Liver (tissue), 9 donors: ENCODE measurements around the gene HHLA2. TPM values are rescaled to one million over a fixed set of nuclear protein-coding genes. Genes with fewer than 3 reads are reported as not detected.

Source experiments
- DNase-seq: peaks from one replicate; pipeline ENCODE4 v3.0.0-alpha.2; 2017; ENCODE audit warnings: low spot score
- H3K27ac ChIP-seq, 2 donors: one replicate each; pipeline ENCODE4 v1.7.0; 2013; ENCODE audit warnings: inconsistent platforms in 2 of 2, low read length in 2 of 2, control low read depth in 1 of 2, low read depth in 1 of 2, mild to moderate bottlenecking in 1 of 2
- H3K27me3 ChIP-seq, 4 donors: one replicate each; pipeline versions ENCODE4 v1.6.1 to v1.7.0; 2013; ENCODE audit warnings: low read length in 3 of 4, inconsistent platforms in 1 of 4, mild to moderate bottlenecking in 1 of 4, moderate library complexity in 1 of 4; ENCODE audit not compliant: control insufficient read depth in 4 of 4, insufficient read depth in 4 of 4
- H3K36me3 ChIP-seq, 4 donors: one replicate each; pipeline versions ENCODE4 v1.6.1 to v1.7.0; 2013; ENCODE audit warnings: low read length in 3 of 4, mild to moderate bottlenecking in 3 of 4, low read depth in 1 of 4, moderate library complexity in 1 of 4; ENCODE audit not compliant: control insufficient read depth in 4 of 4, insufficient read depth in 3 of 4
- H3K4me1 ChIP-seq, 4 donors: one replicate each; pipeline versions ENCODE4 v1.6.1 to v1.7.0; 2013; ENCODE audit warnings: low read length in 3 of 4, mild to moderate bottlenecking in 3 of 4, moderate library complexity in 1 of 4; ENCODE audit not compliant: control insufficient read depth in 4 of 4, insufficient read depth in 4 of 4
- H3K4me3 ChIP-seq, 3 donors: one replicate each; pipeline versions ENCODE4 v1.6.1 to v1.7.0; 2013; ENCODE audit warnings: low read length in 3 of 3, control low read depth in 1 of 3, low read depth in 1 of 3, mild to moderate bottlenecking in 1 of 3
- H3K9ac ChIP-seq, 2 donors: one replicate each; pipeline ENCODE4 v1.7.0; 2013; ENCODE audit warnings: low read length in 2 of 2, mild to moderate bottlenecking in 2 of 2, moderate library complexity in 2 of 2, control low read depth in 1 of 2, low read depth in 1 of 2
- H3K9me3 ChIP-seq, 4 donors: one replicate each; pipeline versions ENCODE4 v1.6.1 to v1.7.0; 2013; ENCODE audit warnings: low read length in 3 of 4; ENCODE audit not compliant: control insufficient read depth in 4 of 4
- EGR1 ChIP-seq, 2 donors: IDR thresholded peaks; 2 replicates each; pipeline ENCODE4 v1.6.1; 2016 to 2018; ENCODE audit warnings: antibody characterized with exemption in 2 of 2, low read depth in 2 of 2
- FOXA1 ChIP-seq: IDR thresholded peaks from 2 replicates; pipeline ENCODE4 v1.6.1; 2016; ENCODE audit warnings: antibody characterized with exemption
- FOXA2 ChIP-seq: IDR thresholded peaks from 2 replicates; pipeline ENCODE4 v1.6.1; 2016; ENCODE audit warnings: antibody characterized with exemption
- HNF4A ChIP-seq, 2 donors: conservative IDR thresholded peaks; 2 replicates each; pipeline ENCODE4 v1.6.1; 2016; ENCODE audit warnings: antibody characterized with exemption in 2 of 2, mild to moderate bottlenecking in 2 of 2
- HNF4G ChIP-seq: IDR thresholded peaks from 2 replicates; pipeline ENCODE4 v1.6.1; 2016; ENCODE audit warnings: antibody characterized with exemption
- JUND ChIP-seq, 2 donors: IDR thresholded peaks; 2 replicates each; pipeline ENCODE4 v1.6.1; 2016; ENCODE audit warnings: antibody characterized with exemption in 2 of 2
- MAX ChIP-seq: IDR thresholded peaks from 2 replicates; pipeline ENCODE4 v1.6.1; 2016; ENCODE audit warnings: antibody characterized with exemption
- RAD21 ChIP-seq, 2 donors: IDR thresholded peaks; 2 replicates each; pipeline ENCODE4 v1.6.1; 2016; ENCODE audit warnings: antibody characterized with exemption in 2 of 2, mild to moderate bottlenecking in 2 of 2
- REST ChIP-seq: IDR thresholded peaks from 2 replicates; pipeline ENCODE4 v1.6.1; 2016; ENCODE audit warnings: antibody characterized with exemption, mild to moderate bottlenecking
- SP1 ChIP-seq: IDR thresholded peaks from 2 replicates; pipeline ENCODE4 v1.6.1; 2018; ENCODE audit warnings: antibody characterized with exemption, mild to moderate bottlenecking
- TAF1 ChIP-seq: conservative IDR thresholded peaks from 2 replicates; pipeline ENCODE4 v1.6.1; 2016; ENCODE audit warnings: antibody characterized with exemption, mild to moderate bottlenecking
- YY1 ChIP-seq: IDR thresholded peaks from 2 replicates; pipeline ENCODE4 v1.6.1; 2016; ENCODE audit warnings: antibody characterized with exemption, mild to moderate bottlenecking
- WGBS: extraction: QIAGEN DNeasy Blood & Tissue Kit; methylation state at CpG from one replicate; pipeline ENCODE4 v1.1.7; 2013; 5-methylcytosine and 5-hydroxymethylcytosine counted together
- polyA plus RNA-seq, 2 donors: library from polyadenylated mRNA; stranded (reverse) in 1 of 2; unstranded in 1 of 2; fragments of 200-250 nt in 1 of 2; fragments of >200 nt in 1 of 2; fragmentation: Nextera tagmentation in 1 of 2; extraction: Ambion mirVana in 1 of 2; gene quantifications; one replicate each; pipeline versions ENCODE4 v1.2.1 to v1.2.3, GENCODE V29; 2013 to 2015
- total RNA-seq, 2 donors: library from RNA; depleted of rRNA; stranded (reverse); fragments of >200 nt; gene quantifications; one replicate each; pipeline ENCODE4 v1.2.3, GENCODE V29; 2014
- TF ChIP-seq, protein P1 (sequence below): IDR thresholded peaks from 2 replicates; pipeline ENCODE4 v1.6.1; 2016; ENCODE audit warnings: antibody characterized with exemption
- TF ChIP-seq, protein P2 (sequence below): fragments of 150-350 bp; IDR thresholded peaks from 2 replicates; pipeline ENCODE4 v1.5.1; 2017; ENCODE audit warnings: improper control_type of control experiment, low read depth, low read length; ENCODE audit not compliant: missing input control
- donor health status: healthy.
- donor health status: healthy.
- donor health status: healthy.
- donor health status: healthy.
- donor health status: healthy.

The HHLA2 gene
- total and polyA plus RNA-seq, 4 donors = 0.07 to 0.14 TPM; not detected in 2

DNA sequence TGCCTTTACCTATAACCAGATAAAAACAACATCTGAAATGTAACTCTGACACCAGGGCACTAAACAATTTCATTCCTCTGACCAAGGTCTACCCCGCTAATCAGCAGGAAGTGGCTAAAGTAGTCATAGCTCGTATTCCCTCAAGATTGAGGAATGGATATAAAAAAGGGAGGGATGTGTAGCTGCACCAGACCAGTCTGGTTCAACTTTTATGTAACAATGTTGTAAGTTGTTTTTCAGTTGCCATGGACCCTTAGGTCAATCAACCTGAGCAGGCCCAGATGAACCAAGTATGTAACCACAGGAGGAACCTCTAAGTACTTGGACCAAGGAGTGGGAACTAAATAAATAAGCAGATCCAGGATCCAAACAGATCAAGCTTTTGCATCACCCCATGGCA lies 45.7 kb upstream of the HHLA2 start:
- H3K4me1 ChIP-seq = no peaks in the 10 kb centered on the region
- no peak overlapping the region for H3K9ac ChIP-seq
- H3K9me3 ChIP-seq = no peaks in the 10 kb centered on the region
- H3K27me3 ChIP-seq = no peaks in the 10 kb centered on the region
- WGBS = 90% methylated on average over 2 of the region's 2 CpGs
- no peak overlapping the region for H3K4me3 ChIP-seq
- H3K36me3 ChIP-seq = no peaks in the 10 kb centered on the region
- DNase-seq = no peak
- TF ChIP-seq TAF1 = no peak
- no peak for TF ChIP-seq REST
- TF ChIP-seq RAD21 (IDR thresholded peaks at IDR 0.05) = no peak
- TF ChIP-seq JUND (IDR thresholded peaks at IDR 0.05) = no peak
- TF ChIP-seq, protein P1, sequence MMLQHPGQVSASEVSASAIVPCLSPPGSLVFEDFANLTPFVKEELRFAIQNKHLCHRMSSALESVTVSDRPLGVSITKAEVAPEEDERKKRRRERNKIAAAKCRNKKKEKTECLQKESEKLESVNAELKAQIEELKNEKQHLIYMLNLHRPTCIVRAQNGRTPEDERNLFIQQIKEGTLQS = no peak
- no peak for TF ChIP-seq SP1
- no peak for TF ChIP-seq YY1
- TF ChIP-seq FOXA1 = no peak
- TF ChIP-seq EGR1 (IDR thresholded peaks at IDR 0.05; ENCODE audit: low read depth in 2 of 2) = no peak
- no peak for TF ChIP-seq HNF4A (conservative IDR thresholded peaks at IDR 0.05)
- no peak for TF ChIP-seq HNF4G
- no peak overlapping the region for H3K27ac ChIP-seq

DNA sequence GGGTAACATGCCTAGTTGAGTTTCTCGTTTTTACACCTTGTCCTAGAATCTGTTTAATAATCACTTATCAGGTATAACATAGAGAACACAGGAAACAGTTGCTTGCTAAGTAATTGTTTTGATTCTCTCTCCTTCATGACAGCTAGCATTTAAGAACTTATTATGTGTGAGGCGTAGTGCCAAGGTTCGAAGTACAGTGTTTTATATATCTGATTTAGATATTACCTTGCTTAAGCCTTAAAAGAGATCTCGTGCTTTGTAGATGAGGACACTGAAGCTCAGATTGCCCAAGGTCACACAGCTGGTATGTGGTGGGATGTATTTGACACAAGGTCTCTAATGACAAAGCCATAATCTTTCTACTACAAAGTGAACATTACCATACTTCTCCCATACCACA lies 45.1 kb upstream of the HHLA2 start:
- no peak overlapping the region for H3K27ac ChIP-seq
- WGBS = 82% methylated on average over 4 of the region's 4 CpGs
- TF ChIP-seq FOXA2 = no peak
- H3K9ac ChIP-seq = no peak overlapping the region
- no peak for DNase-seq
- H3K27me3 ChIP-seq = no peaks in the 10 kb centered on the region
- H3K36me3 ChIP-seq = no peaks in the 10 kb centered on the region
- H3K4me3 ChIP-seq = no peak overlapping the region
- H3K4me1 ChIP-seq = no peaks in the 10 kb centered on the region
- H3K9me3 ChIP-seq = no peaks in the 10 kb centered on the region

GRCh38 chr3:108251844-108252243 lies 44.5 kb upstream of the HHLA2 start:
- H3K27me3 ChIP-seq = no peaks in the 10 kb centered on the region
- no peaks in the 10 kb centered on the region for H3K36me3 ChIP-seq
- H3K4me3 ChIP-seq = no peak overlapping the region
- TF ChIP-seq RAD21 (IDR thresholded peaks at IDR 0.05) (no peak), YY1 (no peak), HNF4A (conservative IDR thresholded peaks at IDR 0.05) (no peak), MAX (no peak), SP1 (no peak), EGR1 (IDR thresholded peaks at IDR 0.05; ENCODE audit: low read depth in 2 of 2) (no peak), HNF4G (no peak), TAF1 (no peak), FOXA1 (no peak), JUND (IDR thresholded peaks at IDR 0.05) (no peak)
- TF ChIP-seq, protein P2, sequence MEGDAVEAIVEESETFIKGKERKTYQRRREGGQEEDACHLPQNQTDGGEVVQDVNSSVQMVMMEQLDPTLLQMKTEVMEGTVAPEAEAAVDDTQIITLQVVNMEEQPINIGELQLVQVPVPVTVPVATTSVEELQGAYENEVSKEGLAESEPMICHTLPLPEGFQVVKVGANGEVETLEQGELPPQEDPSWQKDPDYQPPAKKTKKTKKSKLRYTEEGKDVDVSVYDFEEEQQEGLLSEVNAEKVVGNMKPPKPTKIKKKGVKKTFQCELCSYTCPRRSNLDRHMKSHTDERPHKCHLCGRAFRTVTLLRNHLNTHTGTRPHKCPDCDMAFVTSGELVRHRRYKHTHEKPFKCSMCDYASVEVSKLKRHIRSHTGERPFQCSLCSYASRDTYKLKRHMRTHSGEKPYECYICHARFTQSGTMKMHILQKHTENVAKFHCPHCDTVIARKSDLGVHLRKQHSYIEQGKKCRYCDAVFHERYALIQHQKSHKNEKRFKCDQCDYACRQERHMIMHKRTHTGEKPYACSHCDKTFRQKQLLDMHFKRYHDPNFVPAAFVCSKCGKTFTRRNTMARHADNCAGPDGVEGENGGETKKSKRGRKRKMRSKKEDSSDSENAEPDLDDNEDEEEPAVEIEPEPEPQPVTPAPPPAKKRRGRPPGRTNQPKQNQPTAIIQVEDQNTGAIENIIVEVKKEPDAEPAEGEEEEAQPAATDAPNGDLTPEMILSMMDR = no peak
- TF ChIP-seq, protein P1 = no peak
- no peaks in the 10 kb centered on the region for H3K4me1 ChIP-seq
- no peak overlapping the region for H3K9ac ChIP-seq
- 89% methylated on average over 1 of the region's 1 CpG for WGBS
- DNase-seq = no peak
- no peaks in the 10 kb centered on the region for H3K9me3 ChIP-seq
- no peak overlapping the region for H3K27ac ChIP-seq
